Raji (cell line): ENCODE data around the gene LRRC32.

Experiments used
- POLR2A ChIP-seq: IDR thresholded peaks from 2 replicates; pipeline ENCODE4 v1.6.1; 2011; ENCODE audit warnings: low read depth, low read length, control low read depth; ENCODE audit not compliant: insufficient read depth

Gene LRRC32

DNA sequence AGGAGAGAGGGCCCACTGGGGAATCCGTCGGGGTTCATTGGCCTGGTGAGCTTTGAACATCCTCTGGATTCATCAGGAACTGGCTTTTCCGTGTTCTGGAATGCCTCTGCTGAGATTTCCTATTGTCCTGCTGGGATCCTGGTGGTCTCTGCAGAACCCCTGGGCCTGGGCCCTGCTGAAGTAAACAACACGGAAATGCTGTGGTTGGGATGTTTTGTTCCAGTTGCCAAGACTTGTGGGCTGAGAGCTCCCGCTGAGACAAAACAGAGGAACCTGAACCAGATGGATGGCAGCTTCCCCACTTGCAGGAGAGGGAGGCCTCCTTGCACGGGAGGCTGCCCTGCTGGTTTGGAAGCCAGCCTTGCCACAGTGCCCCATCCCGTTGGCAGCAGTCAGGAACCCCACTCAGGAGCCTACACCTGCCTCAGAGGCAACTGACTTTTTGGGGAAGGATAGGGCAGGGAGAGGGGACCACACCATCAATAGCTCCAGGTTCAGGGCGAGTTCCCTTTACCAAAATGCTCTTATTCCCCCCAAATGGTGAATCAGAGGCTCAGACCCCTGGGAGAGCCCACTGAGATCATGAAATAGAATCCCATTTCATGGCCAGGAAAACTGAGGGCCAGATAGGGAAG is 60.7 kb downstream of the LRRC32 start:
- TF ChIP-seq POLR2A, result no peak
